HG03159 (cell line): ENCODE results near the gene MTUS2.

Experiments used
- ATAC-seq: cut with Tn5 transposase; IDR thresholded peaks from one replicate; pipeline ENCODE4 v1.9.1; 2021; ENCODE audit warnings: mild to moderate bottlenecking, moderate library complexity; ENCODE audit not compliant: unreplicated experiment

MTUS2 gene

DNA sequence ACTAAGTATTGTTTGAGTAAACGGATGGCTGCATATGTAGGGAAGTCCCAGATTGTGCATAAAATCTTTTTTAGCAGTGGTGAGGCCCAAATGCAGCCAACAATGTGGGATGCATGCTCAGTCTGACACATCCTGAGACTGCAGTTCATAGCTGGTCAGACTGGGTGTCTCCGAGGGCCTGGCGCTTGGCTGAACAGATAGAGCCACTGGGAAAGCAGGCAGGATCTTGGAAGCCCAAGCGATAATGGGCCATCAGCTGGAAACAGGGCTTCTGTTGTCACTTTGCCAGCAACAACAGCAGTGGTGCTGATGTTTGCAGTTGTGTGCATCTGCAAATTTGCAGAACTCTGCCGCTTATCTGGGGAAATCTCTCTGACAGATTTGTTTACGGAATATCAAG is 36.1 kb downstream of the MTUS2 start:
- no peak for ATAC-seq

DNA sequence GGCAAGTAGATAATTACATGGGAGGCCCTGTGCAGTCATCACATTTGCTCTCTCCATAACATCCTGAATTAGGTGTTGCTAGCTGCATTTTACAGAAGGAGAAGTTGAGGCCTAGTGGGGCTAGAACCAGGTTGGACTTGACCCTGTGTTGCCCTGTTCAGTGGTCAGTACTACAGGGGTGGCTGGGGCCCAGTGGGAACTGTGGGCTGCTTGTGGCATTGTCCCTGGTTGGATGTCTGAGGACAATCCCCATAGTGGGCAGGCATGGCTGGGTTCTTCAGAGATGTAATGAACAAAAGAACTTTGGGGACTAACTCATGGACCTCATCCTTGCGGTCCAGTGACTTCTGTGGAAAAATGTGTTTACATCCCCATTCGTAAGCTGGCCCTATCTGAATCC is 38.9 kb downstream of the MTUS2 start:
- no peak for ATAC-seq

DNA sequence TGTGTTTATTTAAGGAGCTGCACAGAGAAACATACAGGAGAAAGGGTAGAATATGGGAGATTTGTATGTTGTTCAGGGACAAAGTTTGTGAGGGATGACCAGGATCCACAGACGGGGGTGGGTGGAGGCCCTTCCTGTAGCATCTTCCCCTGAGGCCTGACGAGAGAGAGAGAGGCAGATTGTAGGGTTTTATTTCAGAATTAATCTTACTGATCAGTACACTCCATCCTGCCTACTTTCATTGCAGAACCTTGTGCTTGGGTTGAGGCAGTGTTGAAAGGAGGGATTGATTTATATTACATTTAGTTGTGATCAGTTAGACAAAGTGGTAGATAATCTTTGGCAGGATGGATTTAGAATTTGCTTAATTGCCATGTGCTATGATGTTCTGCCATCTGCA is 39.6 kb downstream of the MTUS2 start:
- no peak for ATAC-seq

DNA sequence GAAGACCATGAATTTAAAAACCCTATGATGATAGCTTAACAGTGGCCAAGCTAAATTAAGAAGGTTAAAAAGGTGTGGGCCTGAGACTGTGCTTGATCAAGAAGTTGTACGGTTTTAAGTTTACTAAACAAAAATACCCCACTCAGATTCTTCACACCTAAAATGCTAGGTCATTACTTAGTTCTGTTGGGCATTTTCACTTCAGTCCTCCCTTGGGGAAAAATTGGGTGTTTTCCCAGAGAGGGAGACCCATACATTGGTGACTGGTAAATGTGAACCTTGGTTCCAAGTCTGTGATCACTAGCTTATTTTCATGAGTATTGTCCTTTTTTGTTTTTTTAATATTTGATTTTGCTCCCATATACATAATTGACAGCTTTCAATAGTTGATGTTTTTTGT is 44.4 kb downstream of the MTUS2 start:
- no peak for ATAC-seq

DNA sequence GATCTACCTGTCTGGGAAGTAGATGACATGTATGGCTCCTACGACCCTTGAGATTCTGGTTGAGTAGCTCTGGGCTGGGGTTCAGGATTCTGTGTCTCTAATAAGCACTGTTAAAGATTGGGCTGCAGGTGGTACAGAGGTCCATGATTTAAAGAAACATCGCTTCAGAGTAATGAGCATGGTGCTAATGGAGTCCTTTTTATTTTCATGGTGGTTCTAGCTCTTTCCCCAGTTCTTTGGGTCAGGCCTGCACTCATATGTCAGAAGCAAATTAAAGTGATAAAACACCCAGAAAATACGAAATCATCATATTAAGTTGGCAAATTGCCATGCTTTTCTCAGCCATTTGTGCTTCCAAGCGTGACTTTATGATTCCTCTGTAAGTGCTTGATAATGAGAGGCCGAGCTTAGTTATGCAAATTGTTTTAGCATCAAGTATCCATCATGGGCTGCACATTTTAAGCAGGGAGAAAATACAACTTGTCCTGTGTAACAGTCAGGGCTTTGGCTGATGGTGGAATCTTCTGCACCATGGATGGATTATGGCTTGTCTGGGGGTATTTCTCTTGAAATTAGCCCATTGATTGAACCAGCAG is 45.1 kb downstream of the MTUS2 start:
- ATAC-seq, result no peak

DNA sequence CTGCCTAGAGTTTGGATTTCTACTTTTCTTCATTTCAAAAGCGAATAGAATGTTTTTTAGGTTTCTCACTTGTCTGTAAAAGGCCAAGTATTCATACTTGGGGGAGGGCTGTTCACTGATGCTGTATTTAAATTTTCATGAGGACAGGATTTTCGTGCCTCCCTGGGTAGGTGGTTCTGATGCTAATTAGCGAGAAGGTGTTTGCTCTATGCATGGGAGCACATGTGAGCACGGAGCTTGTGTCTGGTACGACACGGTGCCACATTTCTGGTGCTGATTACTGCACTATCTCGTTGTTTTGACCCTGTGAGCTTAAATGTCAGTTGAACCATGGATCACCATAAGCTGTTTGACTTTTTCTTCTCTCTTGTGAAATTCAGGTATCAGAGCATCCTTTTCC is 45.8 kb downstream of the MTUS2 start:
- ATAC-seq, result no peak

DNA sequence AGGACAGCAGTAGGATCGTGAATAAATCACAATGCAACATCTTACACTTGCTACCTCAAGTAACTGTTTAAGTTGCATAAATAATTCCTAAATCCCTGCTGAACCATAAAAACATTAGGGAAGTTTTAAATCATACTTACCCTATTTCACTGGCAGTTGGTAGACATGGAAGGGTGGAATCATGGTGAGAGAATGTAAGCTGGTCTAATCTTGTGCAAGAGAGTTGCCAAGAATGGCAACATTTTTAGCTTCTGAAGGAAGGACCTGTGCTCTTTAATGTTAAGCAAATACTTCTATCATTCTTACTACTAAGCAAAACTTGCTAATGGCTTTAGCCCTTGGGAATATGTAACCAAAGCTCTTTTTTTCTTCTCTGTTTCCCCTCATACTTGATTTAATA is 46.8 kb downstream of the MTUS2 start:
- no peak for ATAC-seq

DNA sequence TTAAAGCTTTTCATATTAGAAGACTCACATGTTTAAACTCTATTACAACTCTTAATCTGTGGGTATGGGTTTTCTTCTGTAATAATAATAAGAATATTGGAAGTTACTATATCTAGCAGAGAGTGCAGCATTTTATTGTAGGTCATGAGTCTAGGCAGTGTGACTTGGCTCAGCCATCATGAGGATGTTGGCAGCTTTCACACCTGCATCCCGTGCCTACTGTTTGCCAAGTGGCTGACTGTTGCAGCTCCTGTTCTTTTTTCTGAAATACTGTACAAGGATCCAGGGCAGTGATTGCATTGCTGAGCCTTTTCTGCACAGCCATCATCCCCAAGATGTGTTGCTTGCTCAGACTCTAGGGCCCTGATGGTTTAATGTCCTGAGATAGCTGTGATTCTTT is 47.4 kb downstream of the MTUS2 start:
- no peak for ATAC-seq

DNA sequence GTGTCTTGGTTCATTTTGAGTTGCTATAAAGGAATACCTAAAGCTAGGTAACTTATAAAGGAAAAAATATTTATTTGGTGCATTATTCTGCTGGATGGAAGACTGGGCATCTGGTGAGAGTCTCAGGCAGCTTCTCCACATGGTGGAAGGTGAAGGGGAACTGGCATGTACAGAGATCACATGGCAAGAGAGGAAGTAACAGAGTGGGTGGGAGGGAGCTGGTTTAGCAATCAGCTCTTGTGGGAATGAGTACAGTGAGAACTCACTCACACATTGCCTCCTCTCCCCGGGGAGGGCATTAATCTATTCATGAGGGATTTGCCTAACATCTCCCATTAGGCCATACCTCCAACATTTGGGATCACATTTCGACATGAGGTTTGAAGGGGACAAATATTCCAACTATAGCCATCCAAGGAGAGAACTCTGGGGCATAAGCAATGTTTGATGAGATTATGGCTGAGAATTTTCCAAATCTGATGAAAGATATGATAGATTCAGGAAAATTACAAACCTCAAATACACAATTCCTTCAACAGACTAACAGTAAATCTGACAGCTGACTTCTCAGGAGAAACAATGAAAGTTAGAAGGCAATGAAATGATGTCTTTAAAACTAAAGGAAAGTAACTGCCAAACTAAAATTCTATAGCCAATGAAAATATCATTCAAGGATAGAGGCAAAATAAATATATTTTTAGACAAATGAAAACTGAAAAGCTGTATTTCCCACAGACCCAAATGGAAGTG is 52.5 kb downstream of the MTUS2 start:
- no peak for ATAC-seq

DNA sequence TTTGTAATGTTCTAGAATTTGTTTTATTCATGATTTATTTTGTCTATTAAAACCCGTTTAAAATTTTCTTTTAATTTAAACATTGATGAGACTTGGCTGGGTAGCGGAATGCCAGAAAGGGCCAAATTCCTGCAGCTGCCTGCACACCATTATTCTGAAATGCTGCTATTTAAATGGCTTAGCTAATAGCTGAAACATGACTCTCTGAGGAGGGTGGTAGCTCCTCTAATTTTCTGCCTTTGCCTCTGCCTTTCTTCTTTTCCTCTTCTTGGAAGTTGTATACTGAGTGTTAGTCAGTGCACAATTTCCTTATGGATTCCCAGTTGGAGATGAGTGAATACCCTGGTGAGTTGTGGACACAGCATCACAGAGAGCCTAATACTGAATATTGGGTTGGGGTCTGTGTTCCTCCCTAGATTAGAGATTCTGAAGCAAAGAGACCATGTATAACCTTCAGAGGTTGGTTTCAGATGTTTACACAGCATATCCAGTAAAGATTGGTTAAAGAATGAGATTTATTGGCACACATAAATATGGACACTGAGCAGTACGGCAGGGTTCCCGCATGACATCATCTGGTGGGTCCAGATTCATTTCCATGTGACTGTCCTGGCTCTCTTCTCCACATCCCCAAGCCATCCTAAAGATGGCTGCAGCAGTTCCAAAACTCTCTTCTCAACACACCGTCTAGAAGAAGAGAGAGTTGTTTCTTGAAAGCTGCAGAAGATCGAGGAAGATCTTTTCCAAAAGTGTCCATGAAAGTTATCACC is 55.9 kb downstream of the MTUS2 start:
- no peak for ATAC-seq

DNA sequence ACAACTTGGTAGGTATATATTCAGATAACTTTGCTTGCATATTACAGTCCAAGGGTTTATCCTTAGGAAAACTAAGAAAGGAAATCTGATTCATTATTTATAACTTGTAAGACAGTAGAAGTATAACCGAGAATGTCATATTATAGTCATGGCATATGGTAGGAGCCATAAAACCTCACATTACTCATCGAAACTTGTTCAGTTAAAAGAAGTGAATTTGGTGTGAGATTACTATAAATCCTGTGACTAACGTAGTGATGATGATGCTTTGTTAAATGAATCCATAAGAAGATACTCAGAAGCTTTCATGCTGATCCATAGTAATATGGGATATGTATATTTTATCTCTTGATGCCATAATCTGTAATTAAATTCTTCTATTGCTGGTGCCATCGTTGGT is 57.3 kb downstream of the MTUS2 start:
- no peak for ATAC-seq

DNA sequence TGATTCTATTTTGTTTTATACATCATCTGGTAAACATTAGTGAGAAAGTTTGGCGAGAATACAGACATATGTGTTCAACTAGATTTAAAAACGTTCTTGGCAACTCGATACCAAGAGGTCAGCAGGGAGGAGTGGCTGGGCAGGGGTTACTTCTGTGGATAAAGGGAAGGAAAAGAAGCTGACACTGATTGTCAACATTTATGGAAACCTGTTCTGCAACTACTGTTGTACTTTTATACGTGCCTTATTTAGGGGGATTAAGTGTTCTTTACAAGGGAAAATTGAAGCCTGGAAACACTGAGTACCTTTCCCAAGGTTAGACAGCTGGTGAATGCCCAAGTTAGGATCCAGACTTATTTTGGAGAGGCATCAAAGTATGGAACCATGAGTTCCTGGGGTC is 65.0 kb downstream of the MTUS2 start:
- ATAC-seq, result no peak

DNA sequence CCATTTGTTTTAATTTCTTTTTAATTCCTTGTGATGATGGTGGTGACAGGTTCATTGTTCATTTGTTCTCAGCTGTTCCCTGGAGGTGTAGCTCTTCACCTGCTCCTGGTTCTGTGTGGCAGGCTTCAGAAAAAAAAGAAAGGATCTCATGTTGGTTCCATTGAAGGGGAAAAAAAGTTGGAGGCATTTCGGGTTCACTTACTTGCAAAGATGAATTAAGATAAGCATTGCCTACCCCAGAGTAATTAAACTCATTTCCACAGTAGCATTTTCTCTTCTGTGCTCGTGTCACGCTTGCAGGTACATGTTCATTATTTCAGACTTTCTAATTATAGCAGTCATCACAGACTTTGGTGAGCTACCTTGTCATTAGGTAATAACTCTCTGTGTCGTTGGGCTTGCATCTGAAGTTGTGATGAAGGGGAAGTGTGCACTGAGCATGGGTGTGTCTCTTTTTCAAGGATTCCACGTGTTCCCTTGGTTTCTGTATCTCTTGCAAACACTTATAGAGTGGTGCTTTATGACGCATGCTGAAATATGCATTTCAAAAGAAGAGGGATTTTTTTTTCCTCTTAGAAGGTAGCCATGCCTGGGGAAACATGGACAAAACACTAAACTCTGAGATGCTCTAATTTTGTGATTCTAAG is 69.1 kb downstream of the MTUS2 start:
- ATAC-seq, result no peak

DNA sequence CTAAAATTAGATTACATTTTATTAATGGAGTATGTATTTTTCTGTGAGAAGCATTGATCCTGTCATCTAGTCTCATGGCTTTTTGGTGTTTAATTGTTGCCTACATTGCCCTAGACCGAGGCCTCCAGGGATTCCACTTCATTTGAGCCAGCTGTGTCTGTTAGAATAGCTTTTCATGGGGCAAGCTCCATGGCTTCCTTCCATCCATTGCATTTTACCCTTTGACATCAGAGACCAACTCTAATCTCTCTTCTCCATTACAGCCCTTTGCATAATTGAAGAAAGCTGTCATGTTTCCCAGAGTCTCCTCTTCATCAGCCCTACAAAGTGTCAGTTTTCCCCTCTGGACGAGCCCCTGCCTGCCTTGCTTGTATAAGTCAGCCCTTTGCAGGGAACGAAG is 70.6 kb downstream of the MTUS2 start:
- no peak for ATAC-seq

DNA sequence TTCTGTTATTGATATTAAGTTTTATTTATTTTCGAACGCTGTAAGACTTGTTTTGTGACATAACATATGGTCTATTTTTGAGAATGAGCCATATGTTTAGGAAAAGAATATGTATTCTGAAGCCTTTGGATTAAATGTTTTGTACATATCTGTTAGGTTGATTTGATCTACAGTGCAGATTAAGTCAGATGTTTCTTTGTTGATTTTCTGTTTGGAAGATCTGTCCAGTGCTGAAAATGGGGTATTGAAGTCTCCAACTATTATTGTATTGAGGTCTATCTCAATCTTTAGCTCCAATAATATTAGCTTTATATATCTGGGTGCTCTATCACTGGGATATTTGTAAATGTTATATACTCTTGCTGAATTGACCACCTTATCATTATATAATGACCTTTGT is 97.9 kb downstream of the MTUS2 start:
- no peak for ATAC-seq

DNA sequence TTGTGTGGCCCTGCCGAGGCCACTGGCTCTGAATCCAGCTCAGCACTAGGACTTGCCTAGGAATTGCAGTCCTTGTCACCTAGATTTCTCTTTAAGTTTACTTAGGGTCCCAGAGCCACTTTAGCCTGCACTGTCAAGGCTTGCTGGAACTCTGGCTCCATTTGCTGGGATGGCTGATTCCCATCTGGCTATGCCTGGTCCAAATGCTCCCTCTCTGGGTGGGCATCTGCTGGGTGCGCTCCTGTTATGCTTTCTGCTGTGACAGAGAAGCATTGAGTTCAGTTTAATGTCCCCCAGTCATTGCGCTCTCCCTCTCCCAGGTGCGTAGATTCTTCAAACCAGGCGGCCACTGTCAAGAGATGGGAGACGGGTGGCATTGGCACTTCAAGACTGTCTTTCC is 102.2 kb downstream of the MTUS2 start:
- ATAC-seq, result no peak

DNA sequence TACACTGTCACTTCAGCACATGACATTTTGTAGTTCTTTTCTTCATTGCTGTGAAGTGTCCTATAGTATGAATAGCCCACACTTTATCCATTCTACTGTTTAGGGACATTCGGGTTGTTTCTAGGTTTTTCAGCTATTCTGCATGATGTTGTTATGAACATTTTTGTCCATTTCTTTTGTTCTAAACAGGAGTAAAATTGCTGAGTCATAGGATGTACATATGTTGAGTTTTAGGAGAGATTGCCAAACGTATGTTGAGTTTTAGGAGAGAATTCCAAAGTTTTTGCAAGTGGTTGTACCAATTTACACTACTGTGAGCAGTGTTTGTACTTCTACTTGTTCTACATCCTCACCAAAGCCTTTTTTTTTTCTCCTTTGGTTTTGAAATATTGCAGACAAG is 115.0 kb downstream of the MTUS2 start:
- no peak for ATAC-seq

DNA sequence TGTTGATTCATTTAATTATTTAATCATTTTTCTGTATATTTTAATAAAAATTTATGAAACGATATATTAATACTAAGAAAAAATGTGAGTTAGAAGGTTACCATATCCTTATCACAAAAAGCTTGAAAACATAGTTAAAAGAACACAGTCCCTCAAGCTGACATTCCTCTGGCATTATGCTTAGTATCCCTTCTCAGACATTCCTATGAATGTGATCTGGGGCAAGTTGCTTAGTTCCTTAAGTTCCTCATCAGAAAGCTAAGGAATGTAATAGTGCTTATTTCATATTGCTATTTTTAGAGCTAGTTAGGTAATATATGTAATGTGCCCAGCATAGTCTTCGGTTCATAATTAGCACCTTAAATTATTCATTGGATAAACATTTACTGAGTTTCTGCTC is 122.8 kb downstream of the MTUS2 start:
- ATAC-seq, result no peak

DNA sequence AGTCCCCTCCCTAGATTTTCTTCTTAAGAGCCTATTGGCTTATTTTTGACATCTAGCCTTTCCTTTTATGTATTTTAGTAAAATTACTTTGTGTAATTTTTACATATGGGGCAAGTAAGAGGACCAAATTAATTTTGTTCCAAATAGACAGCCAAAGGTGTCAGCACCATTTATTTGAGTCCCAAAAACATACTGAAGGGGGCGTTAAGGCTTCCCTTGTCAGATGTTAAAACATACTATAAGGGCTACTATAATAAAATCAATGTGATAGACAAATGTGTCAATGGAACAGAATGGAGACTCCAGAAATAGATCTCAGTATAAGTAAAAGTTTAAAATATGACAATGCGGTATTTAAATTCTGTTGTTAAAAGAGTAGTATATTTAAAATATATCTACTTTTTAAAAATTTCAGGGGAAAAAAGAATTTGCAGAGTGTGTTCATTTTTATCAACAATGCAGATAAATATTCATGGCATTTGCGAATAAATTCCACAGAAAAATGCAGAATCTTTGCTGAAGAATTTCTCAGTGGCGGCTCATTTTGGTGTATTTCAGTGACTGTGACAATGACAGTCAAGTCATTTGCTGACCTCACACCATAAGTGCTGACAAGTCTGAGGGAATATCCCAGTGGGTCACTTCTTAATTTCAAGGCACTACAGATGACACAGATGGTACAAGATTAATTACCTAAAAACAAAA is 133.7 kb downstream of the MTUS2 start:
- no peak for ATAC-seq

DNA sequence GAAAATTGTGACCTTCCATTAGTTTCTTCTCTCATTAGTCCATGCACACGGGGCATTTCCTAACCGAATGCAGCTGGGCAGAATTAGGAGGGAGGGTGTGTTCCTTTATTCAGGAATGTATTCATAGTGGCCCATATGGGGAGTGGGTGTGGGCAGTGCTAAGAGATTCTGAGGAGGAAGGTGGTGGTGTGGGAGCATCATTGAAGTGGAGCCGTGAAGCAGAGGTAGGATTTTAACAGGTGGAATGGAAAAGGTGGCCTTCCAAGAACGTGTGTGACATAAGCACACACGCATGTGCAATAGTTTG is 134.2 kb downstream of the MTUS2 start:
- no peak for ATAC-seq

DNA sequence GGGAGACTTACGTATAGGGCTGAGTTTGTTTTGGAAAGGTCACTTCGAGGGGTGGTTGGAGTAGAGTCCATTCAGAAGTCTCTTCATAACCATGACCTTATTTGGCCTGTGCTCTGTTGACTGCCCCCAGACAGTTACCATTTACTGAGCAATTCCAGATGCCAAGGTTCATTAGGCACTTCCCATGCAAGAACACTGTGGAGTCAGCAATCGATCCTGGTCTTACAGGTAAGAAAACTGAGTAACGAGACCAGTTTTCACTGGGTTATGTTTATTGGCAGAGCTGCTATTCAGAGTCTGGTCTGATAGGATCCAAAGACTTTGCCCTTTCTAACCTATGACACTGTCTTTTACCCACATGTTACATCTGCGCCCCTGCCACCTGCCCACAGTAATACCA is 134.7 kb downstream of the MTUS2 start:
- ATAC-seq, result no peak
